ENCODE measurements around the gene CDH23. TPM values are rescaled to one million over a fixed set of nuclear protein-coding genes. Genes with fewer than 3 reads are reported as not detected.

CDH23 gene
- total RNA-seq, 1 experiment from 2014 or later, result 2.9 TPM

DNA sequence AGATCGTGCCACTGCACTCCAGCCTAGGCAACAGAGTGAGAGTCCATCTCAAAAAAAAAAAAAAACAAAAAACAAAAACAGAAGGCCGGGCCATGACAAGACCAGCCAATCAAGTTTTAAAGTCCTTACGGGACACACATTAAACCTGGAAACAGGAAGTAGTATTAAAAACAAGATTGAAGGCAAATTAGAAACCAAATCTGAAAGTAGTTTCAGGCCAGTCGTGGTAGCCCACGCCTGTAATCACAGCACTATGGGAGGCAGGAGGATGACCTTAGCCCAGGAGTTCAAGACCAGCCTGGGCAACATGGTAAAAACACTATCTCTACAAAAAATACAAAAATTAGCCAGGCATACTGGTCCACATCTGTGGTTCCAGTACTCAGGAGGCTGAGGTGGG is 436.2 kb downstream of the CDH23 start:
- peaks cover 46% of the 10 kb centered on the region for H3K36me3 Mint-ChIP-seq
- no peak overlapping the region for H3K27ac Mint-ChIP-seq
- POLR2A ChIA-PET, result no interaction called here
- ATAC-seq (no peak), DNase-seq (ENCODE audit: low spot score) (no peak)
- no peaks in the 10 kb centered on the region for H3K27me3 Mint-ChIP-seq (ENCODE audit: low read depth)
- peaks cover 23% of the 10 kb centered on the region for H3K4me1 Mint-ChIP-seq
- CTCF ChIA-PET, result no interaction called here
- no peak overlapping the region for H3K4me3 Mint-ChIP-seq
- no peaks in the 10 kb centered on the region for H3K9me3 Mint-ChIP-seq
- TF ChIP-seq, protein P1, sequence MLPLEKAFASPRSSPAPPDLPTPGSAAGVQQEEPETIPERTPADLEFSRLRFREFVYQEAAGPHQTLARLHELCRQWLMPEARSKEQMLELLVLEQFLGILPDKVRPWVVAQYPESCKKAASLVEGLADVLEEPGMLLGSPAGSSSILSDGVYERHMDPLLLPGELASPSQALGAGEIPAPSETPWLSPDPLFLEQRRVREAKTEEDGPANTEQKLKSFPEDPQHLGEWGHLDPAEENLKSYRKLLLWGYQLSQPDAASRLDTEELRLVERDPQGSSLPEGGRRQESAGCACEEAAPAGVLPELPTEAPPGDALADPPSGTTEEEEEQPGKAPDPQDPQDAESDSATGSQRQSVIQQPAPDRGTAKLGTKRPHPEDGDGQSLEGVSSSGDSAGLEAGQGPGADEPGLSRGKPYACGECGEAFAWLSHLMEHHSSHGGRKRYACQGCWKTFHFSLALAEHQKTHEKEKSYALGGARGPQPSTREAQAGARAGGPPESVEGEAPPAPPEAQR (CRISPR knock-in tag; IDR thresholded peaks at IDR 0.05), result no peak
- TF ChIP-seq, protein P2, sequence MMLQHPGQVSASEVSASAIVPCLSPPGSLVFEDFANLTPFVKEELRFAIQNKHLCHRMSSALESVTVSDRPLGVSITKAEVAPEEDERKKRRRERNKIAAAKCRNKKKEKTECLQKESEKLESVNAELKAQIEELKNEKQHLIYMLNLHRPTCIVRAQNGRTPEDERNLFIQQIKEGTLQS (CRISPR knock-in tag; conservative IDR thresholded peaks at IDR 0.05), result no peak
- TF ChIP-seq, protein P3, sequence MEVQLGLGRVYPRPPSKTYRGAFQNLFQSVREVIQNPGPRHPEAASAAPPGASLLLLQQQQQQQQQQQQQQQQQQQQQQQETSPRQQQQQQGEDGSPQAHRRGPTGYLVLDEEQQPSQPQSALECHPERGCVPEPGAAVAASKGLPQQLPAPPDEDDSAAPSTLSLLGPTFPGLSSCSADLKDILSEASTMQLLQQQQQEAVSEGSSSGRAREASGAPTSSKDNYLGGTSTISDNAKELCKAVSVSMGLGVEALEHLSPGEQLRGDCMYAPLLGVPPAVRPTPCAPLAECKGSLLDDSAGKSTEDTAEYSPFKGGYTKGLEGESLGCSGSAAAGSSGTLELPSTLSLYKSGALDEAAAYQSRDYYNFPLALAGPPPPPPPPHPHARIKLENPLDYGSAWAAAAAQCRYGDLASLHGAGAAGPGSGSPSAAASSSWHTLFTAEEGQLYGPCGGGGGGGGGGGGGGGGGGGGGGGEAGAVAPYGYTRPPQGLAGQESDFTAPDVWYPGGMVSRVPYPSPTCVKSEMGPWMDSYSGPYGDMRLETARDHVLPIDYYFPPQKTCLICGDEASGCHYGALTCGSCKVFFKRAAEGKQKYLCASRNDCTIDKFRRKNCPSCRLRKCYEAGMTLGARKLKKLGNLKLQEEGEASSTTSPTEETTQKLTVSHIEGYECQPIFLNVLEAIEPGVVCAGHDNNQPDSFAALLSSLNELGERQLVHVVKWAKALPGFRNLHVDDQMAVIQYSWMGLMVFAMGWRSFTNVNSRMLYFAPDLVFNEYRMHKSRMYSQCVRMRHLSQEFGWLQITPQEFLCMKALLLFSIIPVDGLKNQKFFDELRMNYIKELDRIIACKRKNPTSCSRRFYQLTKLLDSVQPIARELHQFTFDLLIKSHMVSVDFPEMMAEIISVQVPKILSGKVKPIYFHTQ (CRISPR knock-in tag; IDR thresholded peaks at IDR 0.05), result no peak
- TF ChIP-seq FOXJ3 (CRISPR knock-in tag; IDR thresholded peaks at IDR 0.05; ENCODE audit: borderline replicate concordance), result no peak
- TF ChIP-seq, protein P4, sequence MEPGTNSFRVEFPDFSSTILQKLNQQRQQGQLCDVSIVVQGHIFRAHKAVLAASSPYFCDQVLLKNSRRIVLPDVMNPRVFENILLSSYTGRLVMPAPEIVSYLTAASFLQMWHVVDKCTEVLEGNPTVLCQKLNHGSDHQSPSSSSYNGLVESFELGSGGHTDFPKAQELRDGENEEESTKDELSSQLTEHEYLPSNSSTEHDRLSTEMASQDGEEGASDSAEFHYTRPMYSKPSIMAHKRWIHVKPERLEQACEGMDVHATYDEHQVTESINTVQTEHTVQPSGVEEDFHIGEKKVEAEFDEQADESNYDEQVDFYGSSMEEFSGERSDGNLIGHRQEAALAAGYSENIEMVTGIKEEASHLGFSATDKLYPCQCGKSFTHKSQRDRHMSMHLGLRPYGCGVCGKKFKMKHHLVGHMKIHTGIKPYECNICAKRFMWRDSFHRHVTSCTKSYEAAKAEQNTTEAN (CRISPR knock-in tag; IDR thresholded peaks at IDR 0.05), result no peak
- no peak for TF ChIP-seq TCF7 (CRISPR knock-in tag; IDR thresholded peaks at IDR 0.05; ENCODE audit: low read depth)
- TF ChIP-seq, protein P5, sequence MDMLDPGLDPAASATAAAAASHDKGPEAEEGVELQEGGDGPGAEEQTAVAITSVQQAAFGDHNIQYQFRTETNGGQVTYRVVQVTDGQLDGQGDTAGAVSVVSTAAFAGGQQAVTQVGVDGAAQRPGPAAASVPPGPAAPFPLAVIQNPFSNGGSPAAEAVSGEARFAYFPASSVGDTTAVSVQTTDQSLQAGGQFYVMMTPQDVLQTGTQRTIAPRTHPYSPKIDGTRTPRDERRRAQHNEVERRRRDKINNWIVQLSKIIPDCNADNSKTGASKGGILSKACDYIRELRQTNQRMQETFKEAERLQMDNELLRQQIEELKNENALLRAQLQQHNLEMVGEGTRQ (CRISPR knock-in tag; IDR thresholded peaks at IDR 0.05), result no peak
- TF ChIP-seq, protein P6, sequence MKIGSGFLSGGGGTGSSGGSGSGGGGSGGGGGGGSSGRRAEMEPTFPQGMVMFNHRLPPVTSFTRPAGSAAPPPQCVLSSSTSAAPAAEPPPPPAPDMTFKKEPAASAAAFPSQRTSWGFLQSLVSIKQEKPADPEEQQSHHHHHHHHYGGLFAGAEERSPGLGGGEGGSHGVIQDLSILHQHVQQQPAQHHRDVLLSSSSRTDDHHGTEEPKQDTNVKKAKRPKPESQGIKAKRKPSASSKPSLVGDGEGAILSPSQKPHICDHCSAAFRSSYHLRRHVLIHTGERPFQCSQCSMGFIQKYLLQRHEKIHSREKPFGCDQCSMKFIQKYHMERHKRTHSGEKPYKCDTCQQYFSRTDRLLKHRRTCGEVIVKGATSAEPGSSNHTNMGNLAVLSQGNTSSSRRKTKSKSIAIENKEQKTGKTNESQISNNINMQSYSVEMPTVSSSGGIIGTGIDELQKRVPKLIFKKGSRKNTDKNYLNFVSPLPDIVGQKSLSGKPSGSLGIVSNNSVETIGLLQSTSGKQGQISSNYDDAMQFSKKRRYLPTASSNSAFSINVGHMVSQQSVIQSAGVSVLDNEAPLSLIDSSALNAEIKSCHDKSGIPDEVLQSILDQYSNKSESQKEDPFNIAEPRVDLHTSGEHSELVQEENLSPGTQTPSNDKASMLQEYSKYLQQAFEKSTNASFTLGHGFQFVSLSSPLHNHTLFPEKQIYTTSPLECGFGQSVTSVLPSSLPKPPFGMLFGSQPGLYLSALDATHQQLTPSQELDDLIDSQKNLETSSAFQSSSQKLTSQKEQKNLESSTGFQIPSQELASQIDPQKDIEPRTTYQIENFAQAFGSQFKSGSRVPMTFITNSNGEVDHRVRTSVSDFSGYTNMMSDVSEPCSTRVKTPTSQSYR (CRISPR knock-in tag; IDR thresholded peaks at IDR 0.05), result no peak
- TF ChIP-seq RORB (CRISPR knock-in tag; IDR thresholded peaks at IDR 0.05), result no peak
- no peak for TF ChIP-seq CREB1 (CRISPR knock-in tag; IDR thresholded peaks at IDR 0.05)
- TF ChIP-seq, protein P7, sequence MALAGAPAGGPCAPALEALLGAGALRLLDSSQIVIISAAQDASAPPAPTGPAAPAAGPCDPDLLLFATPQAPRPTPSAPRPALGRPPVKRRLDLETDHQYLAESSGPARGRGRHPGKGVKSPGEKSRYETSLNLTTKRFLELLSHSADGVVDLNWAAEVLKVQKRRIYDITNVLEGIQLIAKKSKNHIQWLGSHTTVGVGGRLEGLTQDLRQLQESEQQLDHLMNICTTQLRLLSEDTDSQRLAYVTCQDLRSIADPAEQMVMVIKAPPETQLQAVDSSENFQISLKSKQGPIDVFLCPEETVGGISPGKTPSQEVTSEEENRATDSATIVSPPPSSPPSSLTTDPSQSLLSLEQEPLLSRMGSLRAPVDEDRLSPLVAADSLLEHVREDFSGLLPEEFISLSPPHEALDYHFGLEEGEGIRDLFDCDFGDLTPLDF (CRISPR knock-in tag; IDR thresholded peaks at IDR 0.05), result no peak
- TF ChIP-seq, protein P8, sequence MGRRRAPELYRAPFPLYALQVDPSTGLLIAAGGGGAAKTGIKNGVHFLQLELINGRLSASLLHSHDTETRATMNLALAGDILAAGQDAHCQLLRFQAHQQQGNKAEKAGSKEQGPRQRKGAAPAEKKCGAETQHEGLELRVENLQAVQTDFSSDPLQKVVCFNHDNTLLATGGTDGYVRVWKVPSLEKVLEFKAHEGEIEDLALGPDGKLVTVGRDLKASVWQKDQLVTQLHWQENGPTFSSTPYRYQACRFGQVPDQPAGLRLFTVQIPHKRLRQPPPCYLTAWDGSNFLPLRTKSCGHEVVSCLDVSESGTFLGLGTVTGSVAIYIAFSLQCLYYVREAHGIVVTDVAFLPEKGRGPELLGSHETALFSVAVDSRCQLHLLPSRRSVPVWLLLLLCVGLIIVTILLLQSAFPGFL (CRISPR knock-in tag; IDR thresholded peaks at IDR 0.05; ENCODE audit: borderline replicate concordance), result no peak
- TF ChIP-seq, protein P9, sequence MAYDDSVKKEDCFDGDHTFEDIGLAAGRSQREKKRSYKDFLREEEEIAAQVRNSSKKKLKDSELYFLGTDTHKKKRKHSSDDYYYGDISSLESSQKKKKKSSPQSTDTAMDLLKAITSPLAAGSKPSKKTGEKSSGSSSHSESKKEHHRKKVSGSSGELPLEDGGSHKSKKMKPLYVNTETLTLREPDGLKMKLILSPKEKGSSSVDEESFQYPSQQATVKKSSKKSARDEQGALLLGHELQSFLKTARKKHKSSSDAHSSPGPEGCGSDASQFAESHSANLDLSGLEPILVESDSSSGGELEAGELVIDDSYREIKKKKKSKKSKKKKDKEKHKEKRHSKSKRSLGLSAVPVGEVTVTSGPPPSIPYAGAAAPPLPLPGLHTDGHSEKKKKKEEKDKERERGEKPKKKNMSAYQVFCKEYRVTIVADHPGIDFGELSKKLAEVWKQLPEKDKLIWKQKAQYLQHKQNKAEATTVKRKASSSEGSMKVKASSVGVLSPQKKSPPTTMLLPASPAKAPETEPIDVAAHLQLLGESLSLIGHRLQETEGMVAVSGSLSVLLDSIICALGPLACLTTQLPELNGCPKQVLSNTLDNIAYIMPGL (CRISPR knock-in tag; IDR thresholded peaks at IDR 0.05), result no peak
- TF ChIP-seq ZNF232 (CRISPR knock-in tag; IDR thresholded peaks at IDR 0.05), result no peak

All from WTC11 (cell line).